MCF 10A (cell line): ENCODE measurements around the gene PLA2G5. TPM values are rescaled to one million over a fixed set of nuclear protein-coding genes. Genes with fewer than 3 reads are reported as not detected.

Experiments used
- BruUV-seq: library from RNA; stranded (reverse); fragments of 400-500 nt; replicated peaks from 2 replicates; lab custom pipeline; 2021; lab: Mats Ljungman, UMichigan
- CTCF ChIA-PET: fragments of 300-600 bp; sonication (Branson Sonifier 250); formaldehyde crosslinking; extraction: SDS; loops from one replicate; lab custom pipeline; 2021; ENCODE audit warnings: antibody characterized with exemption, inconsistent platforms; lab: Yijun Ruan, JAX
- POLR2A ChIA-PET: fragments of 300-600, 350-650 bp; sonication (Branson Sonifier 250); formaldehyde crosslinking; extraction: SDS; loops from one replicate; lab custom pipeline; 2020; ENCODE audit warnings: antibody characterized with exemption, inconsistent platforms; lab: Yijun Ruan, JAX
- DNase-seq: peaks from one replicate; pipeline ENCODE4 v3.0.0-alpha.2; 2018; ENCODE audit not compliant: unreplicated experiment
- H3K27ac Mint-ChIP-seq: one replicate; pipeline ENCODE4 v1.8.0; 2022; ENCODE audit warnings: mild to moderate bottlenecking, low read depth, mixed read lengths; ENCODE audit not compliant: unreplicated experiment
- H3K27me3 Mint-ChIP-seq: one replicate; pipeline ENCODE4 v1.8.0; 2022; ENCODE audit warnings: mixed read lengths; ENCODE audit not compliant: insufficient read depth, unreplicated experiment
- H3K36me3 Mint-ChIP-seq: one replicate; pipeline ENCODE4 v1.8.0; 2022; ENCODE audit warnings: mild to moderate bottlenecking, moderate library complexity, mixed read lengths; ENCODE audit not compliant: insufficient read depth, unreplicated experiment
- H3K4me1 Mint-ChIP-seq: one replicate; pipeline ENCODE4 v1.8.0; 2022; ENCODE audit warnings: mixed read lengths; ENCODE audit not compliant: insufficient read depth, unreplicated experiment
- H3K4me3 Mint-ChIP-seq: one replicate; pipeline ENCODE4 v1.8.0; 2022; ENCODE audit warnings: mild to moderate bottlenecking, moderate library complexity, mixed read lengths; ENCODE audit not compliant: unreplicated experiment
- H3K9me3 Mint-ChIP-seq: one replicate; pipeline ENCODE4 v1.8.0; 2022; ENCODE audit warnings: mixed read lengths; ENCODE audit not compliant: unreplicated experiment
- intact Hi-C: fragments of 100-400 bp; cut with micrococcal nuclease; formaldehyde crosslinking; loops from 2 replicates; pipeline ENCODE4 v1.14.1; 2022
- total RNA-seq: library from RNA; stranded (reverse); gene quantifications from 2 replicates; pipeline ENCODE4 v1.2.3, GENCODE V29; 2022
- TF ChIP-seq, protein P1 (sequence below): fragments of 200-600 bp; IDR thresholded peaks from one replicate; pipeline ENCODE4 v1.8.0; 2022; ENCODE audit warnings: antibody characterized with exemption, mild to moderate bottlenecking; ENCODE audit not compliant: unreplicated experiment

PLA2G5 gene
- total RNA-seq, 1 experiment from 2014 or later: not detected

DNA sequence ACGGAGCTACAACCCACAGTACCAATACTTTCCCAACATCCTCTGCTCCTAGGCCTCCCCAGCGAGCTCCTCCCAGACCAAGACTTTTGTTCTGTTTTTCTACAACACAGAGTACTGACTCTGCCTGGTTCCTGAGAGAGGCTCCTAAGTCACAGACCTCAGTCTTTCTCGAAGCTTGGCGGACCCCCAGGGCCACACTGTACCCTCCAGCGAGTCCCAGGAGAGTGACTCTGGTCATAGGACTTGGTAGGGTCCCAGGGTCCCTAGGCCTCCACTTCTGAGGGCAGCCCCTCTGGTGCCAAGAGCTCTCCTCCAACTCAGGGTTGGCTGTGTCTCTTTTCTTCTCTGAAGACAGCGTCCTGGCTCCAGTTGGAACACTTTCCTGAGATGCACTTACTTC, 20.6 kb downstream of the PLA2G5 start:
- POLR2A ChIA-PET: no interaction called here
- Mint-ChIP-seq H3K27me3 (peaks cover 11% of the 10 kb centered on the region), H3K36me3 (no peaks in the 10 kb centered on the region), H3K4me3 (no peak overlapping the region), H3K9me3 (no peaks in the 10 kb centered on the region), H3K4me1 (peaks cover 12% of the 10 kb centered on the region), H3K27ac (no peak overlapping the region)
- intact Hi-C loops: no loop called here
- CTCF ChIA-PET: interaction anchor here (0.6 to 1.6 kb wide), 5 partner anchors 8 to 103 kb away, joined by 3 to 6 read pairs (median 4); no protein-coding TSS in a partner anchor
- TF ChIP-seq, protein P1, sequence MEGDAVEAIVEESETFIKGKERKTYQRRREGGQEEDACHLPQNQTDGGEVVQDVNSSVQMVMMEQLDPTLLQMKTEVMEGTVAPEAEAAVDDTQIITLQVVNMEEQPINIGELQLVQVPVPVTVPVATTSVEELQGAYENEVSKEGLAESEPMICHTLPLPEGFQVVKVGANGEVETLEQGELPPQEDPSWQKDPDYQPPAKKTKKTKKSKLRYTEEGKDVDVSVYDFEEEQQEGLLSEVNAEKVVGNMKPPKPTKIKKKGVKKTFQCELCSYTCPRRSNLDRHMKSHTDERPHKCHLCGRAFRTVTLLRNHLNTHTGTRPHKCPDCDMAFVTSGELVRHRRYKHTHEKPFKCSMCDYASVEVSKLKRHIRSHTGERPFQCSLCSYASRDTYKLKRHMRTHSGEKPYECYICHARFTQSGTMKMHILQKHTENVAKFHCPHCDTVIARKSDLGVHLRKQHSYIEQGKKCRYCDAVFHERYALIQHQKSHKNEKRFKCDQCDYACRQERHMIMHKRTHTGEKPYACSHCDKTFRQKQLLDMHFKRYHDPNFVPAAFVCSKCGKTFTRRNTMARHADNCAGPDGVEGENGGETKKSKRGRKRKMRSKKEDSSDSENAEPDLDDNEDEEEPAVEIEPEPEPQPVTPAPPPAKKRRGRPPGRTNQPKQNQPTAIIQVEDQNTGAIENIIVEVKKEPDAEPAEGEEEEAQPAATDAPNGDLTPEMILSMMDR: no peak
- no peak for DNase-seq
- no TSS peak for BruUV-seq

DNA sequence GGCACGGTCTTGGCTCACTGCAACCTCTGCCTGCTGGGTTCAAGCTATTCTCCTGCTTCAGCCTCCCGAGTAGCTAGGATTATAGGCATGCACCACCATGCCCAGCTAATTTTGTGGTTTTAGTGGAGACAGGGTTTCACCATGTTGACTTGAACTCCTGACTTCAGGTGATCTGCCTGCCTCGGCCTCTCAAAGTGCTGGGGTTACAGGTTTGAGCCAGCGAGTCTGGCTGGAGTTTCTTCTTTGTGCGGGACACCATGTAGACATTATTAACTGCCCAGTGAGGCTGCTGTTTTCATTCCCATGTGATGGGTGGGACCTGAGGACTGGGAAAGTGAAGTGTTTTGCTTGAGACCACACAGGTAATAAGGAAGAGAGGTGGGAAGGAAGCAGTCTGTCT, 23.3 kb downstream of the PLA2G5 start:
- no peak overlapping the region for H3K4me3 Mint-ChIP-seq
- TF ChIP-seq, protein P1: no peak
- H3K36me3 Mint-ChIP-seq: no peaks in the 10 kb centered on the region
- POLR2A ChIA-PET: interaction anchor here (0.7 kb wide), 1 partner anchor 30 kb away, joined by 3 read pairs; no protein-coding TSS in a partner anchor
- CTCF ChIA-PET: interaction anchor here (0.9 to 1.8 kb wide), 3 partner anchors 10 to 119 kb away, joined by 4 read pairs; no protein-coding TSS in a partner anchor
- no peak for DNase-seq
- H3K9me3 Mint-ChIP-seq: no peaks in the 10 kb centered on the region
- peaks cover 12% of the 10 kb centered on the region for H3K4me1 Mint-ChIP-seq
- no TSS peak for BruUV-seq
- H3K27me3 Mint-ChIP-seq: peaks cover 11% of the 10 kb centered on the region
- intact Hi-C loops: no loop called here
- H3K27ac Mint-ChIP-seq: no peak overlapping the region

DNA sequence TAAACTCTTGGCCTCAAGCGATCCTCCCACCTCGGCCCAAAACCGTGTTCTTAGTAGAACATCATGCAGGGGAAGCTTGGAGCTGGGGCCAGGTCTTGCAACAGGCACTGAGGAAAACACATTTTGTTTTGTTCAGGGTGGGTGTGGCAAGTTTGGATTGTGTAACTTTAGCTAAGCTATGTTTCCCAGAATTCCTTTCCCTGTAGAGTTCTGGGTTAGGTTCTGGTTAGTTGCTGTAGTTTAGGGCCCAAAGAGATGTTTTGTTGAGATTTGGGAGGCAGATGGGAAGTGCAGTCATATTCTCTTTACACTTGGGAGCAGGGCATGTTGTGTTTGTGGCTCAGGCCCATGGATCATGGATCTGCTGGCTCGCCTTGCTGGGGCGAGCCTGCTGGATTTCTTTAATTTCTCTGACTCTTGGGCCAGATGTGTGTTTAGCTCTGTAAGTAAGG, 24.0 kb downstream of the PLA2G5 start:
- H3K27ac Mint-ChIP-seq: no peak overlapping the region
- H3K27me3 Mint-ChIP-seq: peaks cover 11% of the 10 kb centered on the region
- H3K4me1 Mint-ChIP-seq: peaks cover 12% of the 10 kb centered on the region
- POLR2A ChIA-PET: no interaction called here
- peak; percentile 36 for DNase-seq
- H3K36me3 Mint-ChIP-seq: no peaks in the 10 kb centered on the region
- TF ChIP-seq, protein P1: no peak
- CTCF ChIA-PET: interaction anchor here (0.6 to 1.8 kb wide), 4 partner anchors 9 to 120 kb away, joined by 3 to 4 read pairs (median 4); no protein-coding TSS in a partner anchor
- intact Hi-C loops: no loop called here
- no peaks in the 10 kb centered on the region for H3K9me3 Mint-ChIP-seq
- H3K4me3 Mint-ChIP-seq: no peak overlapping the region
- BruUV-seq: no TSS peak

DNA sequence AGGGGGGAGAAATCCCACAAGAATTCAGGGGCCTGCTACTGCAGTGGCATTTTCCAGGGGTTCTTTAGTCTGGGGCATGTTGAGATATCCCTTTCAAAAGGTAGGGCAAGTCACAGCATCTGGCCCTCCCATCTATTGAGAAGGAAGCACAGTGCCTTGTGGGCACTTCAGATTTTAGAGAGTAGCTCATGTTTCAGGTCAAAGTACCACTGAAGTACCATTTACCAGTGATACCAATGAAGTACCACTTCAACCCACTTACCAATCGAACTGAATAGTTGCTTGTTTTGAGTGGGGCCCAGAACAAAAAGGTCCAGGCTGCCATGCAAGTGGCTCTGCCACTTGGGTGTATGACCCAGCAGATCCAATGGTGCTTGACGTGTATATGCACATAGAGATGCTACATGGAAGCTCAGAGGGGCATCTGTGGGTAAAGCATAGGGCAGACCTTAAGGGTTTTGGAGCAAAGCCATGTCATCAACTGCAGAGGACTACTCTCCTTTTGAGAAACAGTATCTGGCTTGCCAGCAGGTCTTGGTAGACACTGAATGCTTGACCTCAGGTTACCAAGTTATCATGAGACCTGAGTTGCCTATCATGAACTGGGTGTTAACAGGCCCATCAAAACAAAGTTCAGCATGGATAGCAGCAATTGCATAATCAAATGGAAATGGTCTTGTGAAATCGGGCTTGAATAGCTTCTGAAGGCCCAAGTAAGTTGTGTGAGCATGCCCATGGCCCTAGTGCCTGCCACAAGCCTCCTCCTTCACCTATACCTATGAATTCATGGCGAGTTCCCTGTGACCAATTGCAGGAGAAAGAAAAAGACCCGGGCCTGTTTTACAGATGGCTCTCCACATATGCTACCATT, 25.8 kb downstream of the PLA2G5 start:
- intact Hi-C loops: no loop called here
- Mint-ChIP-seq H3K4me1 (peaks cover 12% of the 10 kb centered on the region), H3K4me3 (no peak overlapping the region), H3K36me3 (no peaks in the 10 kb centered on the region), H3K9me3 (no peaks in the 10 kb centered on the region), H3K27ac (no peak overlapping the region), H3K27me3 (peaks cover 11% of the 10 kb centered on the region)
- TF ChIP-seq, protein P1: no peak
- POLR2A ChIA-PET: no interaction called here
- no peak for DNase-seq
- CTCF ChIA-PET: interaction anchor here (0.8 to 1.3 kb wide), 4 partner anchors 57 to 398 kb away, joined by 3 to 5 read pairs (median 3); no protein-coding TSS in a partner anchor
- no TSS peak for BruUV-seq
